Measurements from ENCODE around the gene IQSEC2.

IQSEC2 gene

DNA sequence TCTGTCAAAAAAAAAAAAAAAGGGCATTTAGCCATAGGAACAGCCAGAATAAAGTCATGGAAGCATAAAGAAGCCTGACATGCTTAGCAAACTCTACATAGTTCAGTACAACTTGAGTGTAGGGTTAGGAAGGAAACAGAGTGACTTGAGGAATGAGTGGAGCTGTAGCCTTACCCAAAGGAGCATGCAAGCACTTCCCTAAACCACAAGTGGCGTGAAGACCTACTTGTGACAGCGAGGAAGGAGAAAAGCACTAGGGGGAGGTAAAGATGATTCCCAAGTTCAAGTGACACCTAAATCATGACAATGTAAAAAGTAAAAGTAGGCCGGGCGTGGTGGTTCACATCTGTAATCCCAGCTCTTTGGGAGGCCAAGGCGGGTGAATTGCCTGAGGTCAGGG, 21.8 kb upstream of the IQSEC2 start:
- no peak for DNase-seq

DNA sequence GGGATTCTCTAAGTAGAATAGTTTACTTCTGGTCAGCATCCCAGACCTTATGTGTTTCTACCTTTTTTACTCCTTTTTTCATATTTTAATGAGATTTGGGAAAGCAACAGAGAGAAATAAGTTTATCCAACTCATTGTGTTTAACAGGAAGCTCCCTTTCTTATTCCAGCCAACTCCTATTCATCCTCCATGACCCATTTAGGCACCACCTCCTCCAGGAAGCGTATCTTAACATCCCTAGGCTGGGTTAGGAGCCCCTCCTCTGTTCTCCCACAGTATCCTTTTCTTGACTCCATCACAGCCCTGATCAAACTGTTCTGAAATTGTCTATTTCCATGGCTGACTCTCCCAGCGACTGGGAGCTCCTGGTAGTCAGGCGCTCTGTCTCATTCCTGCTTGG, 18.8 kb upstream of the IQSEC2 start:
- DNase-seq, result no peak

DNA sequence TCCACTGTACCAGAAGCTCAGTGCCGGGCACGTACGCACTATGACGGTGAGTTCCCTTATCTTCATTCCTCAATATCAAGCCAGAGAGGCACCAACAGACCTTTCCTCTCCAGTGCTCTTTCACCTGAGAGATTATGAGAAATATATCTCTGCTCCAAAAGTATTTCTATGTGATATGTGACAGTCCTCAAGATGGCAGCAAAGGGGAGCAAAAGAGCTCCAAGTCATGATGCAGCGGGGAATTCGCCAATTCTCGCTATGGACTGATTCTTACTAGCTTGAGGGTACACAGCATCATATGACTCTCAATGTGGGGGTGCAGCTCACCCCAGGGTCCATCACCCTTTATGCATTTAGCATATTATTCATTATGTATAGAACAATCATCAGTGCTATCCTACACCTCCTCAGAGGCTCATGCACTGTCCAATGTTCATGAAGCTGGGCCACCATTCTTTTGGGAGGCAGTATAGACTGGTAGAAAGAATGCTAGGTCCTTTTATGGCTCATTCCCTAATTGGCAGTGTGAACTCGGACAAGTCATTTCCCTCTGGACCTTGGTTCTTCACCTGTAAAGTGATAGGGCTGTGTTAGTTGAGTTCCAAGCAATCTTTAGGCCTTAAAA, 12.8 kb upstream of the IQSEC2 start:
- no peak for DNase-seq

DNA sequence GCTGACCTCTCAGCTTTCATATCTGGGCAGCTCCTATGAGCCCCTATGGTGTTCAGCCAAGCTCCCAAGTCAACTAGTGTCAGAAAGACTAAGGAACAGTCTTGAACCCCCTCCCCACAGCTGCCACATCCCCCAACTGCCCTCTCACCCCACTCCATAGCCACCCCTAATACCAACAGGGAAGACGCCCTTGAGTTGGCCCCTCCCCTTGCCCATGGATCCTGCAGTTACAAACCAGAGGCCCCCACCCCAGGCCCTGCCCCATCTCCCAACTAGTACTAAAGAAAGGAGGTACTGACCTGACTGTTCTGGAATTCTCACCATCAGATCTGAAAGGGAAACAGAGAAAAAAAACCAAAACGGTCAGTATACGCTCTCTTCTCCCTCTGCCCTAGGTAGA, 10.2 kb upstream of the IQSEC2 start:
- DNase-seq, result no peak

DNA sequence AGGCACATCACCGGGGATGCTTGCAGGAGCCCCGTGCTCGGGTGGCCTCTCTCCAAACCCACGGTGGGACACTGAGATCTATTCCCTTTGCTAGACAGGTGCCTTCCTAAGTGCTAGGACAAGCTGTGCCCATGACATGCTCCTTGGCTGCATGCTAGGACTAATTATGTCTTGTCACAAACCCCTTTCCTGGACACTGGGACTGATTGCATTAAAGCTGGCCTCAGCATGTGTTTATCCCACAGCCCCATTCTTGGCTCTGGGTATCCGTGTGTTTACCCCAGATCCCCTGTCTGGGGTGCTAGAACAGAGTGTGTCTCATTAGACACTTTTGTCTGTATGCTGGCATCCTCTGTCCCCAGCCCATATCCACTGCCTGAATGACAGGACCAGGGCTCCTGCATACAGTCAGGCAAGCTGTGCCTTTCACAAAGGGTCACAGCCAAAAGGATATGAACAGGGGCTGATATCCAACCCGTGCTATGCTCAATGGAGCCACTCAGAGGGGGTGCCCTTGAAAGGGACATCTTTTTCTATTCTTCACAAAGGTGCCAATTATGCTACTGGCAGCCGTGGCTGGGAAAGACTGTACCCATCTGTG, 9.2 kb upstream of the IQSEC2 start:
- no peak for DNase-seq

DNA sequence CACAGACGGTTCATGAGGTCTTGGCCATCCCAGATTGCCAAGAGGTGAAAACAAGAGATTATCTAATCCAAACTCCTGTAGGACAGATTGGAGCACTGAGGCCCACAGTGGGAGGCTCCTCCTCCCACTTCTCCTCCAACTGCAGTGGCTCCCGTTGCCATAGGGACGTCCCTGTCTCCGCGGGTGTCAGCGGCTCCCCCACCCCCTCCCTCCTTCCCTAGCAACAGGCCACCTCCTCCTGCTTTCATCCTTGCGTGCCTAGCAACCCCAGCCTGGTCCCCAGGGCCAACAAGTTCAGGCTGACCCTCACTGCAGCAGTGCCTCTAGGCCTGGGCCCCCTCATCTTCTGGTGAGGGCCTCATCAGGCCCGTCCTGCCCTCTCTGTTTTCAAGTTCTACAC, 6.8 kb upstream of the IQSEC2 start:
- peak; percentile 15 for DNase-seq

DNA sequence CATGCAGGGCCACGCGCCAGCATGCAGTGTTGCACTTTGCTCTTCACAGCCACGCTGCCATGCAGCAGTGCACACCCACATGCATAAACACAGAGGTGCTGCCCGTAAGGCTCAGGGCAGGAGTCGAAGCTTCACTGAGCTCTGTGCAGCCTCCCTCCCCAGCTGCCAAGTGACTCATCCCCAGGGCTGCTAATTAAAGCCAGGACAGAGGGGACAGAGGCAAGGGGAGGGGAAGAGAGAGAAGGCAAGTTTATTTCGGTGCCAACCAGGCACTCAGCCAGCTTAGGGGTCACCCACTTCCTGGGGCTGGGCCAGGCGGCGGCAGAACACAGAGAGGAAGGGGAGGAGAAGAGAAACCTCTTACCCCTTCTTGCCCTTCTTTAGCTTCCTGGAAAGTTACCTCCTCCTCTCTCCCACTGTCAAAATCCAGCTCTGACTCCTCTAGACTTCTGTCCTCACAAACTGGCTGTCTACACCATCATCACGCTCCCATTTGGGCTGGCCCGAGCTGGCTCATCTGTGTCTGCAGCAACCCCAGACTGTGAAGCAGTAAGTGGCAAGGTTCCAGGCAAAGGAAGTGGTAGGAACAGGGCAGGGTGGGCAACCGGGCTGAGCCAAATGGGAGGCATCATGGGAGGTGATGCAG, 6.2 kb upstream of the IQSEC2 start:
- peak; percentile 15 for DNase-seq

DNA sequence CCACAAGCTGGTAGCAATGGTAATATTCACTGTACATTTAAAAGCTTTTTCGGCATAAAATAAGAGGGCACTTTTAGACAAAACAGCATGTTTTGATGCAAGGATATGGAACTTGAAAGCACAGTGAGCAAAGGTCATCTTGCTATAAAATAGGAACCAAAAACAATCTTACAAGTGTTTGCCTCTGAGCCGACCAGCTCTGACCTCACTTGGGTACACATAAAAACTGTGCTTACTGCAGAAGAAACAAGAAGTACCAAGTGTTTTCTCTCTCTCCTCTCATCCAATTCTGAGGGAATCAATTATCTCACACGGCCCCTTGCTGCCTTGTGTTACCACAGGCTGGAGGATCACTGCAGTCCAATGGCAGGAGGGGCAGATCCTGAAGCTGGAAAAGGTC, 4.8 kb upstream of the IQSEC2 start:
- DNase-seq, result no peak

DNA sequence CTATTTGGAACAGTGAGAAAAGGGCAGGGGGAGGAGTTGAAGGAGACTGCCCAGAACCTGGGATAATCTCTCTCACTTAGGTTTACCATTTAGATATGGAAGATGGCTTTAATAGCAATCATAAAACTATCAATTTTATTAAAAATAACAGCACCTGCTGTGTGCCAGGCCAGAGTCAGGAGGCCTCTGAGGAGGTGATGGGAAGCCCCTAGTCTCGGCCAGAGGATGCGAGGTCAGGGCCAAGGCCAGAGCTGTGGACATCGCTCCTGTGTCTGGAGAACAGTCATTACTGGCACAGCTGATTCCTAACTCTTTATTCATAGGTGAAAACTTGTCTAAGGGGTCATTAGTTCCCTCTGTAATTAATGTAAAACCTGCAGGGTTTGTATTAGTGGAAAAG, 4.2 kb upstream of the IQSEC2 start:
- no peak for DNase-seq

DNA sequence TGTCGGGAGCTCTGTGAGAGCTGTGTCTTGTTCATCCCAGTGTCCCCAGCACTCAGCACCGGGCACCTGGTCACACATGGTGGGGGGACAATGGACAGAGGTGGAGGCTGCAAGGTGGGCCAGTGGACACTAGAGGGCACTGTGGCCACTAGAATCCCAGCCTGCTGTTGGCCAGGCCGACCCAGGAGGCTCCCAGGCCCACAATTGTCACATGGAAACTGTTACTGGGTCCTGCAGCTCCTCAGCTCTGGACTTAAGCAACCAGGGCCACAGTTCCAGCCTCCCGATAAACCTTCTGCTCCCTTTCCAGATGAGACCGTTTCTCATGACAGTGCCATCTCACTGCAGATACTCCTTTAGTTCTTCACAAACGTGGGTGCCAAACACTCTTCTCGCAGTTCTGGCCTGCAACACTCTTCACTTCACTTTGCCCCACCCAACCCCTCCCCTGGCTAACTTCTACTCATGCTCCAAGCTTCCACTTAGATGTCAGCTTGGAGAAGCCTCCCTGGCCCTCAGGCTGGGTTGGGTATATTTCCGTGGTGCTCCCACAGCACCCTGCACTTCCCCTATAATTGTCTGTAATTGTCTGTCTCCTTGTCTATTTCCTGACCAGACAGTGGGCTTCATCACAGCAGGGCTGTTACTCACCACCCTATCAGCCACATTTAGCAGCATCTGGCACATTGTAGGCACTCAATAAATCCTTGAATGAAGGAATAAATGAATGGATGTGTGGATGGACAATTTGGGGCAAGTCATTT, 3.5 kb upstream of the IQSEC2 start:
- DNase-seq, result peak; percentile 2

DNA sequence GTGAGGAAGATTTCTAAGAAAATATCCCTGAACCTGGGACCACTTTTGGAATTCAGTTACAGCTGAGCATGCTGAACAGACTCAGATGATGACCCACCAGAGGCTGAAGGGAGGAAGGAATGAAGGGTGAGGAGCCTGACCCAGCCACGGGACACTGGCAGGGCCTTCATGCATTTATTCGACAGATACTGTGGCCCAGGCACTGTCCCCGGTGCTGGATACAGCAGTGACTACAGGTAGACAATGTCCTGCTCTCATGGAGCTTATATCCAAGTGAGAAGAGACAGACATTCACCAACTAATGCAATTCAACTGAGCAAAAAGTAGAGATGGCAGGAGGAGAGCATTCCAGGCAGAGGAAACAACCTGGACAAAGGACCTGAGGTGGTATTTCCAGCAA, 2.2 kb upstream of the IQSEC2 start:
- no peak for DNase-seq

DNA sequence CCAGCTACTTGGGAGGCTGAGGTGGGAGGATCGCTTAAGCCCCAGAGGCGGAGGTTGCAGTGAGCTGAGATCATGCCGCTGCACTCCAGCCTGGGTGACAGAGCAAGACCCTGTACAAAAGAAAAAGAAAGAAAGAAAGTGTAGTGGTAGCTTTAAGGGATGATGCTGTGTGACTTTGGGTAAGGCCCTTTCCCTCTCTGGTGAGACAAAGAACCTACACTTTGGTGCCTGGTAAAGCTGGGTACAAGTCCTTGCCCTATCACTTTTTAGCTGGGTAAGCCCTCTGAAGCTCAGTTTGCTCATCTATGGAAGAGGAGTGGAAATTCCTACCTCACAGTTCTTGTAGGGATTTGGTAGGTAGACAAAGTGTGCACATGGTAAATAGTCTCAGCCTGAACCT, 1.7 kb upstream of the IQSEC2 start:
- DNase-seq, result no peak

DNA sequence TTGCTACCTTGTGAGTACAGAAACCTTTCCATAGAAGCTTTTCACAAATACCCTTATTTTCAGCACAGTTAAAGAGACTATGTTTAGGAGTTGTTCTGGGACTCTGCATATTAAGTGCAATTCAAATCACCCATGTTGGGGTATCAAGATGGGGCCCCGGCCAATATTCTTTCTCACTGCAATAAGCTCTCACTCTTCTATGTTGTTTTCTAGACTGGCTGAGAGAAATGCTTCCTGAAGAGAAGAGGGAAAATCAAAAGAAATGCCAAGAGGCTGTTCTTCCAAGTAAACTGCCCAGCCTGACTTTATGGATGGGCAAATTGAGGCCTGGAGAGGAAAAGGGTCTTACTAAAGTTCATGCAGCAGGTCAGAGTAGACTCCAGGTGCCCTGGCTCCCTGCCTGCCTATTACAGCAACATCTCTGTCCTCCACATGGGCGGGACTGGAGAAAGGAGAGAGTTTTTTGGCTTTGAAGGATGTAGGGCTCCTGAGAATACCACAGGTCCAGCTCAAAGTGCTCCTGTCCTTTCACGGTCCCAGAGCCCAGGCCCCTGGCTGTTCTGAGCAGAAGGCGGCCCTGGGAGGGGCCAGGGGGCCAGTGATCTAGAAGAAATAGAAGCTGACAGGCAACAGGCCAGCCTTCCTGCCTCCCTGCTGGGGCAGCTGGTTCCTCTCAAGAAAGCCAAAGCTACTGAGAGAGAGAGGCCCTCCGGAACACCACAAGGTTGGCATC, 745 bp upstream of the IQSEC2 start:
- no peak for DNase-seq

DNA sequence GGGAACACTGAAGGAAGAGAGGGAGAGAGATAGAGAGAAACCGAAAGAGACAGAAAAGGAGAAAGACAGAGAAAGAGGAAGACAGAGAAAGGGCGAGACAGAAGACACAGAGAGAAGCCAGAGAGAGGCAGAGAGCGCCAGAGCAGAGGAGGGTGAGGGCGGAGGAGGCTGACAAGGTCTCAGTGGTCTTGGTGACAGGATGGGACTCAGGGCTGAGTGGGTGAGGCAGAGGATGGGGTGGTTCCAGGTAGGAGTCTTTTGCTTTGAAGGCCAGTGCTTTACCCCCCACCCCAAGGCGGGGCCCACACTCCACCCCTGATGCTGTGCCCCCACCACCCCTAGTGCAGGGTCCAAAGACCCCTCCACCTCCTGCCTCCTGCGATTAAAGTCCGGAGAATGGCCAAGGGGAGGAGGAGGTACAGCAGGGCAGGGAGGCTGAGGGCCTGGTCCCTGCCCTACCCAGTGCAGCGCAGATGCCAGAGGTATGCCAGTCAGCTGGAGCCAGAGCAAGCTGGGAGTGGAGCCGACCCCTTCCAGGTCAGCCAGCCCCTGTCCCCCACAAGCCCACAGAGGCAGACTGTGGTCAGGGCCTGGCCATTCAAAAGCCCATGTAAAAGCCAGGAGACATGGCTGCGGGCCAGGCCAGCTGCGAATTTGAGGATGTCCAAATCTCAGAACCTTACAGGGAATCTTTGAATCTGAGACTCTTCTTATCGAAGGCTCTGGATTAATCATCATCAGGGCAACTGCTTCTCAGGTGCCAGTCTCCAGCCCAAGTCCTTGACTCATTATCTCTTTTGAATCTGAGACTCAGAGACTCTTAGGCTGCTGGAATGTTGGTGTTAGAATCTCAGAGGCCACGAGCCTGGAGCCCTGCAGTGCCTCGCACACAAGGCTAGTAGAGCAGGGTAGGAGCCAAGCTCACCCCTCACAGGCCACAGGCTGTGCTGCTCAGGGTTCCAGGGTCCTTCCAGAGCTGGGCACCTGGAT, 758 bp downstream of the IQSEC2 start:
- DNase-seq, result no peak

DNA sequence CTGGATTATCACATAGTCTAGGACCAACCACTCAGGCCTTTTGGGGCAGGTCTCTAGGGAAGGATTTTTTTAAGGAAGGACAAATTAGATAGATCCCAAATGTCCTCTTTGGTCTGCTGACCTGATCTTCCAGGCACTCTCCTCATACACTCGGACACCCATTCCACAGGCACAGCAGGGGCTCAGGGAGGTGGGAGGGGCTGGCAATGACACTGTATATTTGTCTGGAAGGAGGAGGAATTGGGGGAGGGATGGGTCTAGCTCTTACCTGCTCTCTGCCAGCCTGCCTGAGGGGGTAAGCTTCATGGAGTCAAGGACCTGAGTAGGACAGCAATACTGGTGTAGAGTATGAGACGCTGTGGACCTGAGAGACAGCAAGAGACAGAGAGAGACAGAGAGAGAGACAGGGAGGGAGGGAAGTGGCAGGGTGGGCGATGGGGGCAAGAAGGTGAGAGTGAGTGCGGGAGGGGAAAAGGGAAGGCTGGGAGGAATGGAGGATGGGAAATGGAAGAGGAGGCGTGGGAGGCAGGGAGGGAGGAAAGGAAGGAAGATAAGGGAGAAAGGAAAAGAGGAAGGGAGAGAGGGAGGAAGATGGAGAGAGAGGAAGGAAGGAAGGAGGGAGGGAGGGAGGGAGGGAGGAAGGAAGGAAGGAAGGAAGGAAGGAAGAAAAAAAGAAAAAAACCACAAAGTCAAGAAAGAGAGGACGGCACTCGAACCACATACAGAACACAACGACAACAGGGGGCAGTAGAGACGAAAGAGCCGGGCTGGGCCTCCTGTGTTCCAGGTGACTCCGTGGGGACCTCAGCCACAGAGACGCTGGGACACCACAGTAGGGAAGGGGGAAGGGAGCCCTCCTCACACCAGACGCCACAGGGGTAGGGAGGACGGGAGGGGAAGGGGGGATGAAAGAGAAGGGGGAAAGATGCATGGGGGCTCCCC, 1.8 kb downstream of the IQSEC2 start:
- no peak for DNase-seq

DNA sequence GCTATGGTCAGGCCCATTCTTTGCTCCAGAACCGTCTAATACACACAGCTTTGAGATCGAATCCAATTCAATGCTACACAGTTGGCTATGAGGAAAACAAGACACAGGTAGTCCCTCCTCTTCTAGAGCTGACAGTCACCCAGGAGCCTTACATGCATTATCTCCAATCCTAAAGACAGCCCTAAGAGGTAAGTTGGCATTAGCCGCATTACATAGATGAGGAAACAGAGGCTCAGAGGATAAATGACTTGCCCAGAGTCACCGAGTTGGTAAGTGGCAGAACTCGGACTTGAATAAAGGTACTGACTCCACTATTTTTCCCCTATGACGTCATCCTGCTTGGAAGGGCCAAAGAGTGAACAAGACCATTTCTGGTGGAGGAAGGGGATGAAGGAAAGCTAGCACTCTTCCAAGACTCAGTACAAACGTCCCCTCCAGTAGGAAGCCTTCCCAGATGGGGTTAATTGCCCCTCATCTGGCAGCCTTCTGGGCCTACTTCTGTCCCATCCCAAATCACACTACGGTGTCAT, 8.5 kb downstream of the IQSEC2 start:
- no peak for DNase-seq

DNA sequence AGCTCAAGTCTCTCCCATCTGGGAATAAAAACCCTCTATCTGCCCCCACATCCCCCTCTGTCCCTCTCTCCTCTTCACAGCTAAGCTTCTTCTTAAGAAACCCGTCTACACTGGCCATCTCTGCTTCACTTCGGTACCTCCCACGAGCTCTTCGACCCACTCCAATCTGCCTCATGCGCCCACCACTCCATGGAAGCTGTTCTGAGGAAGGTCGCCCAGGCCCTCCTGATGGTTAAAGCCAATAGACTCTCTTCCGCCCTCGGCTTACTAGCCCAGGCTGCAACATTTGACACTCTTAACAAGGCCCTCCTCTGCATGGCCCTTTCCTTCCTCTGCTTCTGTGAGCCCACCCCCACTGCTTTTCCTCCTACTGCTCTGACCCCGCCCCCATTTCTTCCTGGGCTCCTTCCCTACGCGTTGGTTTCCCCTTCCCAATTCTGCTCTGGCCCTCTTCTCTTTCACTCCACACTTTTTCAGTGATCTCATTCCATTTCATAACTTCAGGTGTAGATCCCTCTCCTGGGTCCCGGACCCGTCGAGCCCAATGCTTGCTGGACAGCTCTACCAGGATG, 11.8 kb downstream of the IQSEC2 start:
- no peak for DNase-seq

DNA sequence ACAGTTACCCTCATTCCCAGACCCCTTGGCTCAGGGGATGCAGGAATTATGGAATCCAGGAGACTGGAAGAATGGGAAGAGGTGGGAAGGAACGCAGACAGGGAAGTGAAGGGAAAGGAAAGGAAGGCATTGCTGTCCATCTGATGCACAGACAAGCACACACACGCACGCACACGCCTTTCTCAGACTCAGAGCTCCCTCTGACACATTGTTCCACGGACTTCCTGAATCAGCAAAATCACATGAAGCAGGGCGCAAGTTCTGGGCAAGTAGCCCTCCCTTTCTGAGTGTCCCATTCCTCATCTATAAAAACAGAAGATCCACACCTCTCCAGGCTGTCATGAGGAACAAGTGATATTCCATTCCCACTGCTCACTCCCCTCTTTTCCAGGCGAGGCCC, 13.2 kb downstream of the IQSEC2 start:
- no peak for DNase-seq

DNA sequence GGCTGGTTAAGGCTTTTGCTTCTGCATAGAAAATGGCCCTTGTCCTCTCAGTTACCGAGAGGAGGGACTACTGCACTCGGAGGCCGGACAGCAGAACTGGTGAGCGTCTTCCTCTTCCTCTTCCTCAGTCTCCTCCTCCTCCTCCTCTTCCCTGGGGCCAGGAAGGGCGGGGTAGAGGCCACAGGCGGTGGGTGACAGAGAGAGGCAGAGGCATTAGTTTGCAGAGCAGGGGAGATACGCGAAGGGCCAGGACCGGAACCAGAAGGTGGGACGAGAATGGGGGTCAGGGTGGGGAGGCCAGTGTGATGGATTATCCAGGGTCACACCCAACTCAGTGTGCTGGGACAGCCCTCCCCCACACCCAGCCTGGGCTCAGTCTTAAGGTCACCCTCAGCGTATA, 14.5 kb downstream of the IQSEC2 start:
- DNase-seq, result no peak
